GM23338 (cell line): ENCODE results near the gene ZBTB7C. TPM values are rescaled to one million over a fixed set of nuclear protein-coding genes. Genes with fewer than 3 reads are reported as not detected.

Experiments
- EZH2phosphoT487 ChIP-seq: fragments of 200-600 bp; sonication (generic); IDR thresholded peaks from one replicate; pipeline ENCODE4 v1.8.1; 2018; ENCODE audit warnings: antibody characterized with exemption; ENCODE audit not compliant: unreplicated experiment
- NANOG ChIP-seq: IDR thresholded peaks from 2 replicates; pipeline ENCODE4 v1.6.1; 2016; ENCODE audit warnings: antibody characterized with exemption, borderline replicate concordance
- POLR2AphosphoS5 ChIP-seq: IDR thresholded peaks from 2 replicates; pipeline ENCODE4 v1.6.1; 2016; ENCODE audit warnings: antibody characterized with exemption, low read depth
- STAT1 ChIP-seq: IDR thresholded peaks from one replicate; pipeline ENCODE4 v1.6.1; 2016; ENCODE audit warnings: antibody characterized with exemption; ENCODE audit not compliant: unreplicated experiment
- ZNF331 ChIP-seq: fragments of 250-450 bp; sonication (Bioruptor Pico); IDR thresholded peaks from 2 replicates; pipeline ENCODE4 v1.5.0; 2020; ENCODE audit warnings: low read depth, mild to moderate bottlenecking, moderate library complexity
- polyA plus RNA-seq: library from polyadenylated mRNA; unstranded; fragments of >200 nt; fragmentation: Nextera tagmentation; extraction: Ambion mirVana; gene quantifications from 2 replicates; pipeline ENCODE4 v1.2.1, GENCODE V29; 2016
- total RNA-seq: library from RNA; depleted of rRNA; stranded (reverse); fragments of >200 nt; shearing (Covaris generic); gene quantifications from 2 replicates; pipeline ENCODE4 v1.2.3, GENCODE V29; 2014
- TF ChIP-seq, protein P1 (sequence below): fragments of 250-450 bp; sonication (Bioruptor Pico); IDR thresholded peaks from 2 replicates; pipeline ENCODE4 v1.5.0; 2020; ENCODE audit warnings: mild to moderate bottlenecking, moderate library complexity
- TF ChIP-seq, protein P2 (sequence below): IDR thresholded peaks from one replicate; pipeline ENCODE4 v1.6.1; 2018; ENCODE audit warnings: antibody characterized with exemption; ENCODE audit not compliant: unreplicated experiment

The ZBTB7C gene
- total and polyA plus RNA-seq, 2 experiments from 2014 or later: 0.03 to 0.14 TPM

DNA sequence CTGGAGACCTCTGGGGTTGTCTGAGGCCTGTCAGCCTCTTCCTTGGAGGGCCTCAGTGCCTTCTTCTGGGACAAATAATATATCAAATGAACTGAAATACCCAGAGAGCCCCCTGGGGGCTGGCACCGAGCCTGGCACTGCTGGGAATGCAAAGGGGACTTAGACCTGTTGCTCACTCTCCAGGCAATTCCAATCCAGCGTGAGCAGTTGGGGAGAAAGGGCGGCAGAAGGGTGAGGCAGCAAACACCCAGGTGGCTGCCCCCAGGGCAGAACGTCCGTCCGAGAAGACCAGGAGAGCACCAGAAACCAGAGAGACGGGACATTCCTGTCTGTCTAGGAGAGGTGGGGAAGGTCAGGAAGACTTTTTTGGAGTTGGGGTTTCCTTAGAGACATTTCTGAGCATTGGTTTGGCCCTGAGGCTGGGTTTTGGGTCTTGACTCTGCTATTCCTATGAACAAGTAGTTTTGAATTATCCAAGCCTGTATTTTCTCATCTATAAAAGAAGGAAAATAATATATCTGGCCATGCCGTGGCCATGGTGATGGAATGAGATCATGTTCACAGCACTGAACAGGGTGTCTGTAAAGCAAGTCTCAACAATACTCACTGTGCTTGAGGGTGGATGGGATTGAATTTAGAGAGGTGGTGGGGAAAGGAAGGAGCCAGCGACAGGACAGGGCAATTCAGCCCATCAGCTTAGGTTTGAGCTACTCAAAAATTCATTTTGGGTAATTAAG, 44.3 kb upstream of the ZBTB7C start (continued):
- TF ChIP-seq, protein P1, sequence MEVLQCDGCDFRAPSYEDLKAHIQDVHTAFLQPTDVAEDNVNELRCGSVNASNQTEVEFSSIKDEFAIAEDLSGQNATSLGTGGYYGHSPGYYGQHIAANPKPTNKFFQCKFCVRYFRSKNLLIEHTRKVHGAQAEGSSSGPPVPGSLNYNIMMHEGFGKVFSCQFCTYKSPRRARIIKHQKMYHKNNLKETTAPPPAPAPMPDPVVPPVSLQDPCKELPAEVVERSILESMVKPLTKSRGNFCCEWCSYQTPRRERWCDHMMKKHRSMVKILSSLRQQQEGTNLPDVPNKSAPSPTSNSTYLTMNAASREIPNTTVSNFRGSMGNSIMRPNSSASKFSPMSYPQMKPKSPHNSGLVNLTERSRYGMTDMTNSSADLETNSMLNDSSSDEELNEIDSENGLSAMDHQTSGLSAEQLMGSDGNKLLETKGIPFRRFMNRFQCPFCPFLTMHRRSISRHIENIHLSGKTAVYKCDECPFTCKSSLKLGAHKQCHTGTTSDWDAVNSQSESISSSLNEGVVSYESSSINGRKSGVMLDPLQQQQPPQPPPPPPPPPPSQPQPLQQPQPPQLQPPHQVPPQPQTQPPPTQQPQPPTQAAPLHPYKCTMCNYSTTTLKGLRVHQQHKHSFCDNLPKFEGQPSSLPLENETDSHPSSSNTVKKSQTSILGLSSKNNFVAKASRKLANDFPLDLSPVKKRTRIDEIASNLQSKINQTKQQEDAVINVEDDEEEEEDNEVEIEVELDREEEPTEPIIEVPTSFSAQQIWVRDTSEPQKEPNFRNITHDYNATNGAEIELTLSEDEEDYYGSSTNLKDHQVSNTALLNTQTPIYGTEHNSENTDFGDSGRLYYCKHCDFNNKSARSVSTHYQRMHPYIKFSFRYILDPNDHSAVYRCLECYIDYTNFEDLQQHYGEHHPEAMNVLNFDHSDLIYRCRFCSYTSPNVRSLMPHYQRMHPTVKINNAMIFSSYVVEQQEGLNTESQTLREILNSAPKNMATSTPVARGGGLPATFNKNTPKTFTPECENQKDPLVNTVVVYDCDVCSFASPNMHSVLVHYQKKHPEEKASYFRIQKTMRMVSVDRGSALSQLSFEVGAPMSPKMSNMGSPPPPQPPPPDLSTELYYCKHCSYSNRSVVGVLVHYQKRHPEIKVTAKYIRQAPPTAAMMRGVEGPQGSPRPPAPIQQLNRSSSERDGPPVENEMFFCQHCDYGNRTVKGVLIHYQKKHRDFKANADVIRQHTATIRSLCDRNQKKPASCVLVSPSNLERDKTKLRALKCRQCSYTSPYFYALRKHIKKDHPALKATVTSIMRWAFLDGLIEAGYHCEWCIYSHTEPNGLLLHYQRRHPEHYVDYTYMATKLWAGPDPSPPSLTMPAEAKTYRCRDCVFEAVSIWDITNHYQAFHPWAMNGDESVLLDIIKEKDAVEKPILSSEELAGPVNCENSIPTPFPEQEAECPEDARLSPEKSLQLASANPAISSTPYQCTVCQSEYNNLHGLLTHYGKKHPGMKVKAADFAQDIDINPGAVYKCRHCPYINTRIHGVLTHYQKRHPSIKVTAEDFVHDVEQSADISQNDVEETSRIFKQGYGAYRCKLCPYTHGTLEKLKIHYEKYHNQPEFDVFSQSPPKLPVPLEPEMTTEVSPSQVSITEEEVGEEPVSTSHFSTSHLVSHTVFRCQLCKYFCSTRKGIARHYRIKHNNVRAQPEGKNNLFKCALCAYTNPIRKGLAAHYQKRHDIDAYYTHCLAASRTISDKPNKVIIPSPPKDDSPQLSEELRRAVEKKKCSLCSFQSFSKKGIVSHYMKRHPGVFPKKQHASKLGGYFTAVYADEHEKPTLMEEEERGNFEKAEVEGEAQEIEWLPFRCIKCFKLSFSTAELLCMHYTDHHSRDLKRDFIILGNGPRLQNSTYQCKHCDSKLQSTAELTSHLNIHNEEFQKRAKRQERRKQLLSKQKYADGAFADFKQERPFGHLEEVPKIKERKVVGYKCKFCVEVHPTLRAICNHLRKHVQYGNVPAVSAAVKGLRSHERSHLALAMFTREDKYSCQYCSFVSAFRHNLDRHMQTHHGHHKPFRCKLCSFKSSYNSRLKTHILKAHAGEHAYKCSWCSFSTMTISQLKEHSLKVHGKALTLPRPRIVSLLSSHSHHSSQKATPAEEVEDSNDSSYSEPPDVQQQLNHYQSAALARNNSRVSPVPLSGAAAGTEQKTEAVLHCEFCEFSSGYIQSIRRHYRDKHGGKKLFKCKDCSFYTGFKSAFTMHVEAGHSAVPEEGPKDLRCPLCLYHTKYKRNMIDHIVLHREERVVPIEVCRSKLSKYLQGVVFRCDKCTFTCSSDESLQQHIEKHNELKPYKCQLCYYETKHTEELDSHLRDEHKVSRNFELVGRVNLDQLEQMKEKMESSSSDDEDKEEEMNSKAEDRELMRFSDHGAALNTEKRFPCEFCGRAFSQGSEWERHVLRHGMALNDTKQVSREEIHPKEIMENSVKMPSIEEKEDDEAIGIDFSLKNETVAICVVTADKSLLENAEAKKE (CRISPR knock-in tag): no peak
- no peak for TF ChIP-seq ZNF331 (CRISPR knock-in tag)
- TF ChIP-seq, protein P2, sequence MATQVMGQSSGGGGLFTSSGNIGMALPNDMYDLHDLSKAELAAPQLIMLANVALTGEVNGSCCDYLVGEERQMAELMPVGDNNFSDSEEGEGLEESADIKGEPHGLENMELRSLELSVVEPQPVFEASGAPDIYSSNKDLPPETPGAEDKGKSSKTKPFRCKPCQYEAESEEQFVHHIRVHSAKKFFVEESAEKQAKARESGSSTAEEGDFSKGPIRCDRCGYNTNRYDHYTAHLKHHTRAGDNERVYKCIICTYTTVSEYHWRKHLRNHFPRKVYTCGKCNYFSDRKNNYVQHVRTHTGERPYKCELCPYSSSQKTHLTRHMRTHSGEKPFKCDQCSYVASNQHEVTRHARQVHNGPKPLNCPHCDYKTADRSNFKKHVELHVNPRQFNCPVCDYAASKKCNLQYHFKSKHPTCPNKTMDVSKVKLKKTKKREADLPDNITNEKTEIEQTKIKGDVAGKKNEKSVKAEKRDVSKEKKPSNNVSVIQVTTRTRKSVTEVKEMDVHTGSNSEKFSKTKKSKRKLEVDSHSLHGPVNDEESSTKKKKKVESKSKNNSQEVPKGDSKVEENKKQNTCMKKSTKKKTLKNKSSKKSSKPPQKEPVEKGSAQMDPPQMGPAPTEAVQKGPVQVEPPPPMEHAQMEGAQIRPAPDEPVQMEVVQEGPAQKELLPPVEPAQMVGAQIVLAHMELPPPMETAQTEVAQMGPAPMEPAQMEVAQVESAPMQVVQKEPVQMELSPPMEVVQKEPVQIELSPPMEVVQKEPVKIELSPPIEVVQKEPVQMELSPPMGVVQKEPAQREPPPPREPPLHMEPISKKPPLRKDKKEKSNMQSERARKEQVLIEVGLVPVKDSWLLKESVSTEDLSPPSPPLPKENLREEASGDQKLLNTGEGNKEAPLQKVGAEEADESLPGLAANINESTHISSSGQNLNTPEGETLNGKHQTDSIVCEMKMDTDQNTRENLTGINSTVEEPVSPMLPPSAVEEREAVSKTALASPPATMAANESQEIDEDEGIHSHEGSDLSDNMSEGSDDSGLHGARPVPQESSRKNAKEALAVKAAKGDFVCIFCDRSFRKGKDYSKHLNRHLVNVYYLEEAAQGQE: no peak
- TF ChIP-seq POLR2AphosphoS5: no peak
- TF ChIP-seq EZH2phosphoT487: no peak
- no peak for TF ChIP-seq NANOG
- no peak for TF ChIP-seq STAT1
